GM18868 (cell line): Measurements from ENCODE around the gene AIF1L.
"Not testable (repeated sequence)": the region's sequence is repeated elsewhere in the genome, so short reads cannot be mapped to it uniquely, and the experiment has no call there.

ENCODE experiments used
- ATAC-seq: cut with Tn5 transposase; IDR thresholded peaks from one replicate; pipeline ENCODE4 v1.9.1; 2021; ENCODE audit warnings: mild to moderate bottlenecking, moderate library complexity; ENCODE audit not compliant: unreplicated experiment

The AIF1L gene

GRCh38 chr9:131097948-131098278, 1.6 kb downstream of the AIF1L start:
- no peak for ATAC-seq

GRCh38 chr9:131098391-131099101, 2.2 kb downstream of the AIF1L start:
- no peak for ATAC-seq

GRCh38 chr9:131099102-131099606, 2.8 kb downstream of the AIF1L start:
- no peak for ATAC-seq

- not testable (repeated sequence) for ATAC-seq
These were observed 3.5 kb downstream of the AIF1L start for GRCh38 chr9:131099845-131100244.

GRCh38 chr9:131100445-131100844, 4.1 kb downstream of the AIF1L start:
- no peak for ATAC-seq

- no peak for ATAC-seq
These were observed 5.1 kb downstream of the AIF1L start for GRCh38 chr9:131101207-131101964.

- no peak for ATAC-seq
These were observed 6.7 kb downstream of the AIF1L start for GRCh38 chr9:131103024-131103423.

GRCh38 chr9:131103535-131103934, 7.2 kb downstream of the AIF1L start:
- ATAC-seq = no peak

GRCh38 chr9:131104016-131104740, 7.8 kb downstream of the AIF1L start:
- ATAC-seq = no peak

GRCh38 chr9:131105952-131106351, 9.6 kb downstream of the AIF1L start:
- no peak for ATAC-seq

GRCh38 chr9:131107760-131108159, 11.4 kb downstream of the AIF1L start:
- ATAC-seq = no peak

- ATAC-seq = no peak
These were observed 15.0 kb downstream of the AIF1L start for GRCh38 chr9:131111186-131111853.

- ATAC-seq = no peak
These were observed 15.6 kb downstream of the AIF1L start for GRCh38 chr9:131111854-131112311.

GRCh38 chr9:131112374-131113154, 16.2 kb downstream of the AIF1L start:
- no peak for ATAC-seq

- ATAC-seq = no peak
These were observed 17.3 kb downstream of the AIF1L start for GRCh38 chr9:131113655-131114054.

- ATAC-seq = no peak
These were observed 17.8 kb downstream of the AIF1L start for GRCh38 chr9:131114084-131114535.

GRCh38 chr9:131115360-131115742, 19.0 kb downstream of the AIF1L start:
- not testable (repeated sequence) for ATAC-seq

GRCh38 chr9:131116281-131117120, 20.2 kb downstream of the AIF1L start:
- no peak for ATAC-seq

GRCh38 chr9:131117121-131117761, 20.9 kb downstream of the AIF1L start:
- no peak for ATAC-seq
